ENCODE data around the gene TMEM174.
"Not testable (repeated sequence)": the region's sequence is repeated elsewhere in the genome, so short reads cannot be mapped to it uniquely, and the experiment has no call there.

Gene TMEM174

DNA sequence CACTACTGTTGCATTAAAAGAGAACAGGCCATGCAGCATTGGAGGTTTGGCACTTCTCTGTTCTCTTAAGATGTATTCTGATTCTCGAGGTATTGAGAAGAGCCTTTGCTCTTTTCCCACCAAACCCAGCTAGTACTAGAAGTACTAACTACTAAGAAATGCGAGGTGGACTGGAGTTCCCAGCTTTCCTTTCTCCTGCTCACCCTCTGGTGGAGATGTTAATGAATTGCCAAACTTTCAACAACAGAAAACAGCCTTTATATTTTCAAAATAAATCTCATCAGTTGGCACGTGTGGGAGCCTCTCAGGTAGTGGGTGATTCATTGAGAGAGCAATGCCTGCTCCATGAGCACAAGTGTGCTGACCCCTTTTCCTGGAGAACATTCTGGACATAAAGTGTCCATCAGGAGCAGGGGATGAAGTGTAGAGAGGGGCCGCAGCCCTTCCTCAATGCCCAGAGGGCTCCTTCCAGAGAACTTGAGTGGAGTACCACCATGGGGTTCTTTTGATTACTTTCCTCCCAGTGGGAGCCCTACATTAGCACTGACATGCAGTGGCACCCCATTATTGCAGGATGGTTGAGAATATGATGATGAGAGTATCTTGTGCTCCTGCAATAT lies 45.7 kb downstream of the TMEM174 start:
- no peak for DNase-seq (ENCODE audit: extremely low read depth in 1 of 2, low read depth in 1 of 2)

DNA sequence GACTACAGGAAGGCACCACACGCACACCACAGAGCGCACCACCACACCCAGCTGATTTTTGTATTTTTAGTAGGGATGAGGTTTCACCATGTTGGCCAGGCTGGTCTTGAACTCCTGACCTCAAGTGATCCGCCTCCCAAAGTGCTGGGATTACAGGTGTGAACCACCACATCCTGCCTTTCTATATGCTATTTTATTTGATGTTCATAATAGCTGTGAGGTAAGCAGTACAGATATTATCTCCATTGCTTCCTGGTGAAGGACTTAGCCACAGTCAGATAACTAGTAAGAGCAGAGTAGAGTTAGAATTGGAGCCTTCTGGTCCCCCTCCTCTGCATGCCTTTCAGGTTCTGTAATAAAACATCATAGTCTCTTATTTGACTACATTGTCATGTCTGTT lies 46.3 kb downstream of the TMEM174 start:
- not testable (repeated sequence) for DNase-seq (ENCODE audit: extremely low read depth in 1 of 2, low read depth in 1 of 2)

DNA sequence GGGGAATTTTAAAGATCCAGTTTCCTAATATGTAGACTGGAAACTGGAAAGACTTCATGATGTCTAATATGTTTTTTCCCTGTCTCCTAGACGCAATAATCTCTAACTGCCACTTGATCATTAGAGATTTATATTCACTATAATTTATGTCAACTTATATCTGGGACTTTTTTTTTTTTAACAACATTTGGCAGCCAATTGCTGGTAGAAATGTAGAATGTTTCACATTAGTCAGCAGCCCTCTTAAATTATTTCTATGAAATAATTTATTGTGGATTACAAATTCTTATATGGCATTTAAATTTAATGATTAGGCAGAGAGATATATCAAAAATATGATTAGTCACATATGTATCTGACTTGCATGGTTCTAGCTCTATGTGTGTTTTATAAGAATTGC lies 48.2 kb downstream of the TMEM174 start:
- DNase-seq (ENCODE audit: extremely low read depth in 1 of 2, low read depth in 1 of 2), result no peak

DNA sequence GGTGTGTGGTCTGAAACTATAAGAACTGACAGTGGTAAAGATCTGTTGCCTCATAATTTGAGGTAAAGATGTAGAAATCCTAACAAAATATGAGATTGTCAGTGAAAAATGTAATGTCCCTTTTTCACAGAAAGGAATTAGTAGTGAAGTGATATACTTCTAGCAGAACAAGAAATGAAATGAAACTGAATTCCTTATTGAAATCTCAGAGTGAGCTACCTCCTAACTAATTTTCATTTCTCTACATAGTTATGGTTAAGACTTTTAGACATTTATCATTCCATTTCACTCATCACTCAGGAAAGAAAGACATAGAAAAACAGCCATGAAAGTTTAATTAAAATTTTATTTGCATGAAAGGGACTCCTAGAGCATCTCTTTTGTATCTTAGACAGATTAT lies 48.7 kb downstream of the TMEM174 start:
- DNase-seq (ENCODE audit: extremely low read depth in 1 of 2, low read depth in 1 of 2), result no peak

GRCh38 chr5:73222173-73222572 lies 49.2 kb downstream of the TMEM174 start:
- DNase-seq (ENCODE audit: extremely low read depth in 1 of 2, low read depth in 1 of 2), result no peak

Measured in activated CD8-positive, alpha-beta memory T cell treated with anti-CD3 and anti-CD28 coated beads for 1 hour (primary cell).